Stomach (tissue), 9 donors: ENCODE results near the gene SIX2. TPM values are rescaled to one million over a fixed set of nuclear protein-coding genes. Genes with fewer than 3 reads are reported as not detected.

Source experiments
- DNase-seq, 2 donors: peaks; one replicate each; pipeline versions ENCODE4 v3.0.0 to v3.0.0-alpha.2; 2013 to 2019
- H3K27ac ChIP-seq, 5 donors: fragments of 200-600 bp in 4 of 5; sonication (generic) in 4 of 5; one replicate each; pipeline ENCODE4 v1.5.1; 2013 to 2019; ENCODE audit warnings: mild to moderate bottlenecking in 1 of 5, moderate library complexity in 1 of 5
- H3K27me3 ChIP-seq, 3 donors: fragments of 200-600 bp; sonication (generic); one replicate each; pipeline ENCODE4 v1.5.1; 2017 to 2019; ENCODE audit warnings: mixed run types in 1 of 3
- H3K36me3 ChIP-seq, 4 donors: fragments of 200-600 bp; sonication (generic); 1 replicate in 3 of 4; 2 replicates in 1 of 4; pipeline ENCODE4 v1.5.1; 2016 to 2019
- H3K4me1 ChIP-seq, 4 donors: fragments of 200-600 bp; sonication (generic); one replicate each; pipeline ENCODE4 v1.5.1; 2016 to 2019
- H3K4me3 ChIP-seq, 4 donors: fragments of 200-600 bp; sonication (generic) in 3 of 4; one replicate each; pipeline ENCODE4 v1.5.1; 2016 to 2019; ENCODE audit warnings: mild to moderate bottlenecking in 1 of 4
- H3K9me3 ChIP-seq, 4 donors: fragments of 200-600 bp; sonication (generic); one replicate each; pipeline ENCODE4 v1.5.1; 2016 to 2019
- CTCF ChIP-seq, 7 experiments: fragments of 450-650 bp in 4 of 7; fragments of 200-600 bp in 3 of 7; sonication (generic) in 3 of 7; IDR thresholded peaks; one replicate each; pipeline ENCODE4 v1.5.1; 2016 to 2019; ENCODE audit warnings: antibody characterized with exemption in 7 of 7, control low read depth in 2 of 7, mild to moderate bottlenecking in 1 of 7
- EP300 ChIP-seq: sonication (generic); formaldehyde crosslinking; IDR thresholded peaks from one replicate; pipeline ENCODE4 v1.6.1; 2017; ENCODE audit warnings: antibody characterized with exemption
- POLR2A ChIP-seq, 4 donors: fragments of 450-650 bp; IDR thresholded peaks; one replicate each; pipeline ENCODE4 v1.6.1; 2016; ENCODE audit warnings: antibody characterized with exemption in 4 of 4, control low read depth in 2 of 4, mild to moderate bottlenecking in 1 of 4, moderate library complexity in 1 of 4
- POLR2AphosphoS5 ChIP-seq, 3 donors: sonication (generic); formaldehyde crosslinking; IDR thresholded peaks; one replicate each; pipeline ENCODE4 v1.6.1; 2016; ENCODE audit warnings: antibody characterized with exemption in 3 of 3
- WGBS, 5 donors: extraction: QIAGEN DNeasy Blood & Tissue Kit in 3 of 5; methylation state at CpG; one replicate each; pipeline versions ENCODE4 v1.1.5 to v1.1.7; 2013 to 2018; 5-methylcytosine and 5-hydroxymethylcytosine counted together
- intact Hi-C: fragments of 100-400 bp; cut with DNase I; formaldehyde crosslinking; loops from one replicate; pipeline ENCODE4 v1.15.1; 2023; ENCODE audit warnings: low total_unique reads
- polyA plus RNA-seq, 3 donors: library from polyadenylated mRNA; stranded (reverse); fragments of 200-250 nt; gene quantifications; one replicate each; pipeline ENCODE4 v1.2.3, GENCODE V29; 2013
- total RNA-seq, 5 donors: library from RNA; depleted of rRNA; stranded (reverse); fragments of >200 nt; gene quantifications; one replicate each; pipeline versions ENCODE4 v1.1.0 to v1.2.3, GENCODE V29; 2014 to 2016
- donor health status: healthy with polysubstance abuse.
- donor health status: Bipolar disorder and iron deficiency.
- donor health status: healthy.

SIX2 gene
- total and polyA plus RNA-seq, 8 donors: 0.20 to 17.9 (median 6.2) TPM; not detected in 1

GRCh38 chr2:45049569-45050336 is 40.5 kb upstream of the SIX2 start:
- intact Hi-C loops: no loop called here
- TF ChIP-seq POLR2A (IDR thresholded peaks at IDR 0.05) (no peak), CTCF (IDR thresholded peaks at IDR 0.05) (no peak), EP300 (no peak), POLR2AphosphoS5 (IDR thresholded peaks at IDR 0.05) (no peak)
- Histone ChIP-seq H3K9me3 (no peaks in the 10 kb centered on the region), H3K4me1 (no peaks in the 10 kb centered on the region), H3K27me3 (peaks cover 0 to 4% (median 0%) of the 10 kb centered on the region in 3 donors), H3K27ac (no peak overlapping the region), H3K36me3 (no peaks in the 10 kb centered on the region), H3K4me3 (no peak overlapping the region)
- WGBS, 5 donors: 86 to 89% (median 88%) methylated on average over 18 to 19 of the region's 19 CpGs
- no peak for DNase-seq

DNA sequence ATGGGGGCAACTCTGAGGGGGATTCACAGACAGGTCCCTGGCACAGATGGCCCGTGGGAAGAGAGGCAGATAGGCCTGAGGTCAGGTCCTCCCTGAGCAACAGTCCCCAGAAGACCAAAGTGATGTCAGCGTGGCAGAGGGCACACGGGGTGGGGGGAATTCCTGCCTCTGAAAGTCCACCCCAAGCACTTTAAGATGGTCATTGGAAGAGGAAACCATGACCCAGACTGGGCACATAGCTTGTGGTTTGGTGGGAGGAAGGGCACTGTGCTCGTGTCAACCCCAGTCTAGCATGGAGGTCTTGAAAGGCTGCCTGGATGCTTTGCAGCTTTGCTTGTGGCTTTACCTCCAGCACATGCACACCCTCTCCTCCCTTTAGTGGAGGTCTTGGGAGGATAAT is 38.0 kb upstream of the SIX2 start:
- no peak overlapping the region for H3K4me3 ChIP-seq
- DNase-seq: no peak
- TF ChIP-seq CTCF (IDR thresholded peaks at IDR 0.05) (no peak), EP300 (no peak), POLR2A (IDR thresholded peaks at IDR 0.05) (no peak), POLR2AphosphoS5 (IDR thresholded peaks at IDR 0.05) (no peak)
- no peaks in the 10 kb centered on the region for H3K9me3 ChIP-seq
- H3K27me3 ChIP-seq: peaks cover 0 to 10% (median 0%) of the 10 kb centered on the region in 3 donors
- WGBS, 5 donors: 60 to 87% (median 72%) methylated on average over 4 of the region's 4 CpGs
- intact Hi-C loops: no loop called here
- H3K27ac ChIP-seq: no peak overlapping the region
- H3K36me3 ChIP-seq: no peaks in the 10 kb centered on the region
- H3K4me1 ChIP-seq: no peaks in the 10 kb centered on the region

- Histone ChIP-seq H3K4me1 (no peaks in the 10 kb centered on the region), H3K36me3 (no peaks in the 10 kb centered on the region), H3K4me3 (no peak overlapping the region), H3K27ac (no peak overlapping the region), H3K27me3 (peaks cover 0 to 15% (median 4%) of the 10 kb centered on the region in 3 donors), H3K9me3 (no peaks in the 10 kb centered on the region)
- WGBS, 5 donors: 89 to 100% (median 93%) methylated on average over 1 of the region's 1 CpG
- DNase-seq: no peak
- intact Hi-C loops: no loop called here
- TF ChIP-seq POLR2A (IDR thresholded peaks at IDR 0.05): no peak
- no peak for TF ChIP-seq EP300
- TF ChIP-seq POLR2AphosphoS5 (IDR thresholded peaks at IDR 0.05): no peak
- TF ChIP-seq CTCF (IDR thresholded peaks at IDR 0.05): no peak
Measured at GRCh38 chr2:45046786-45047185, 37.5 kb upstream of the SIX2 start.

GRCh38 chr2:45045706-45046105 is 36.5 kb upstream of the SIX2 start:
- intact Hi-C loops: no loop called here
- Histone ChIP-seq H3K27ac (no peak overlapping the region), H3K4me1 (no peaks in the 10 kb centered on the region), H3K4me3 (no peak overlapping the region), H3K27me3 (peaks cover 0 to 17% (median 4%) of the 10 kb centered on the region in 3 donors), H3K9me3 (no peaks in the 10 kb centered on the region), H3K36me3 (no peaks in the 10 kb centered on the region)
- no peak for TF ChIP-seq EP300
- TF ChIP-seq CTCF (IDR thresholded peaks at IDR 0.05): no peak
- no peak for TF ChIP-seq POLR2AphosphoS5 (IDR thresholded peaks at IDR 0.05)
- no peak for TF ChIP-seq POLR2A (IDR thresholded peaks at IDR 0.05)
- no peak for DNase-seq
- 54 to 74% (median 71%) methylated on average over 3 of the region's 3 CpGs for WGBS, 5 donors
